Heart left ventricle (tissue), 16 donors: Measurements from ENCODE around the gene ZNF674. TPM values are rescaled to one million over a fixed set of nuclear protein-coding genes. Genes with fewer than 3 reads are reported as not detected.

Experiments used
- ATAC-seq, 4 donors: fragments of 200-7000 bp; cut with Tn5 transposase; one replicate each; pipeline ENCODE4 v1.9.1; 2020 to 2022; ENCODE audit warnings: moderate library complexity in 4 of 4, mild to moderate bottlenecking in 3 of 4, moderate number of reproducible peaks in 1 of 4
- DNase-seq, 5 donors: peaks; one replicate each; pipeline ENCODE4 v3.0.0-alpha.2; 2020
- H3K27ac ChIP-seq, 12 donors: fragments of 200-600 bp; sonication (generic) in 4 of 12; one replicate each; pipeline versions ENCODE4 v1.5.0 to v1.8.0; 2016 to 2022; ENCODE audit warnings: mild to moderate bottlenecking in 2 of 12
- H3K27me3 ChIP-seq, 9 donors: fragments of 200-600 bp; sonication (generic) in 2 of 9; one replicate each; pipeline versions ENCODE4 v1.5.1 to v1.8.0; 2016 to 2022; ENCODE audit warnings: mild to moderate bottlenecking in 3 of 9
- H3K36me3 ChIP-seq, 9 donors: fragments of 200-600 bp; sonication (generic) in 2 of 9; one replicate each; pipeline versions ENCODE4 v1.5.0 to v1.8.0; 2018 to 2022; ENCODE audit warnings: mild to moderate bottlenecking in 2 of 9
- H3K4me1 ChIP-seq, 12 donors: fragments of 200-600 bp; sonication (generic) in 4 of 12; one replicate each; pipeline versions ENCODE4 v1.5.0 to v1.8.0; 2016 to 2022; ENCODE audit warnings: mild to moderate bottlenecking in 3 of 12
- H3K4me3 ChIP-seq, 12 donors: fragments of 200-600 bp; sonication (generic) in 4 of 12; one replicate each; pipeline versions ENCODE4 v1.5.0 to v1.8.0; 2017 to 2022; ENCODE audit warnings: mild to moderate bottlenecking in 9 of 12, moderate library complexity in 4 of 12
- H3K9me3 ChIP-seq, 12 donors: fragments of 200-600 bp; sonication (generic) in 4 of 12; one replicate each; pipeline versions ENCODE4 v1.5.0 to v1.8.0; 2016 to 2022; ENCODE audit warnings: mild to moderate bottlenecking in 1 of 12
- POLR2A ChIP-seq, 2 donors: fragments of 450-650 bp; IDR thresholded peaks; one replicate each; pipeline ENCODE4 v1.6.1; 2017; ENCODE audit warnings: antibody characterized with exemption in 2 of 2, mild to moderate bottlenecking in 2 of 2, moderate library complexity in 2 of 2
- WGBS, 4 donors: extraction: QIAGEN DNeasy Blood & Tissue Kit in 2 of 4; methylation state at CpG; one replicate each; pipeline versions ENCODE4 v1.1.5 to v1.1.7; 2013 to 2018; 5-methylcytosine and 5-hydroxymethylcytosine counted together
- intact Hi-C, 10 donors: fragments of 100-400 bp; cut with DNase I; formaldehyde crosslinking; loops; one replicate each; pipeline versions ENCODE4 v1.11.1 to v1.14.2; 2022
- polyA plus RNA-seq, 2 donors: library from polyadenylated mRNA; stranded (reverse); fragments of 200-250 nt; gene quantifications; one replicate each; pipeline ENCODE4 v1.2.3, GENCODE V29; 2013
- total RNA-seq, 9 donors: library from RNA; depleted of rRNA in 2 of 9; stranded (reverse); fragments of >200 nt in 2 of 9; fragmentation: NEBNext Ultra II Directional in 3 of 9; extraction: Animal tissue kit (Norgen Biotek cat#: 25700) in 3 of 9; gene quantifications; one replicate each; pipeline versions ENCODE4 v1.1.0 to v1.2.4, GENCODE V29; 2016 to 2023
- TF ChIP-seq, protein P1 (sequence below), 12 donors: fragments of 200-600 bp; sonication (generic) in 4 of 12; IDR thresholded peaks; one replicate each; pipeline versions ENCODE4 v1.5.0 to v1.8.0; 2018 to 2022; ENCODE audit warnings: antibody characterized with exemption in 12 of 12, mild to moderate bottlenecking in 5 of 12
- donor health status: ischemic (EF 13 %, LVEDD 7.1; RV severe dilation, severe dysfunction).
- donor health status: healthy with polysubstance abuse.
- donor health status: DM: no; HTN: yes; CAD: no.
- donor health status: DM: no; HTN: no; CAD: no.
- donor health status: ischemic (EF 25% LVEDD 6.9; RV normal size, moderate dysfunction).
- donor health status: ischemic (EF 25% LVEDD 5.7; RV mildly dilated, moderate dysfunction).
- donor health status: healthy.
- donor health status: DM: yes; HTN: yes; CAD: no.
- donor health status: ischemic (EF 35%, LVEDD 5.7; RV mildly dilated, moderate dysfunction).
- donor health status: nonischemic (EF 11% LVEDD 7.7; RV severe dilation, severe dysfunction).
- donor health status: DM: yes; HTN: yes; CAD: no.
- donor health status: PGD.
- donor health status: ischemic (EF 29% LVEDD 5.4; RV normal size, mild dysfunction).
- donor health status: nonischemic (EF 23%, LVEDD 6.1; RV moderate dilation, normal function).

The ZNF674 gene
- total and polyA plus RNA-seq, 11 donors = 0.81 to 5.6 (median 2.6) TPM

DNA sequence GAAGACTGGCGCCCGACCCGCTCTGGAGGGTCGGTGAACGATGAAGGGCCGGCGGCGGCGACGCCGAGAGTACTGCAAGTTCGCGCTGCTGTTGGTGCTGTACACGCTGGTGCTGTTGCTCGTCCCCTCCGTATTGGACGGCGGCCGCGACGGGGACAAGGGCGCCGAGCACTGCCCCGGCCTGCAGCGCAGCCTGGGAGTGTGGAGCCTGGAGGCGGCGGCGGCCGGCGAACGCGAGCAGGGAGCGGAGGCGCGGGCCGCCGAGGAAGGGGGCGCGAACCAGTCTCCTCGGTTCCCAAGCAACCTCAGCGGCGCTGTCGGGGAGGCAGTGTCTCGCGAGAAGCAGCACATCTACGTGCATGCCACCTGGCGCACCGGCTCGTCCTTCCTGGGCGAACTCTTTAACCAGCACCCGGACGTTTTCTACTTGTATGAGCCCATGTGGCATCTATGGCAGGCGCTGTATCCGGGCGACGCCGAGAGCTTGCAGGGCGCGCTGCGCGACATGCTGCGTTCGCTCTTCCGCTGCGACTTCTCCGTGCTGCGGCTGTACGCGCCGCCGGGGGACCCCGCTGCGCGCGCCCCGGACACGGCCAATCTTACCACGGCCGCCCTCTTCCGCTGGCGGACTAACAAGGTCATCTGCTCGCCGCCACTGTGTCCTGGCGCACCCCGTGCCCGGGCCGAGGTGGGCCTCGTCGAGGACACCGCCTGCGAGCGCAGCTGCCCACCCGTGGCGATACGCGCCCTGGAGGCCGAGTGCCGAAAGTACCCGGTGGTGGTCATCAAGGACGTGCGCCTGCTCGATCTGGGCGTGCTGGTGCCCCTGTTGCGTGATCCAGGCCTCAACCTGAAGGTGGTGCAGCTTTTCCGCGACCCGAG is 28.9 kb upstream of the ZNF674 start:
- DNase-seq = peak; percentile 34 to 70 (median 49)
- peak in 3 of 4 donors; percentile 22 to 32 (median 23) for ATAC-seq
- Histone ChIP-seq H3K27me3 (no peaks in the 10 kb centered on the region), H3K4me3 (peak overlapping the region; percentile 33 to 89 (median 67)), H3K36me3 (no peaks in the 10 kb centered on the region), H3K4me1 (peaks cover 0 to 23% (median 7%) of the 10 kb centered on the region in 12 donors), H3K9me3 (no peaks in the 10 kb centered on the region), H3K27ac (peak overlapping the region; percentile 70 to 85 (median 81))
- intact Hi-C loops = loop anchor here (2.0 to 5.0 kb wide), 4 partner anchors 55 to 113 kb away; no protein-coding TSS in a partner anchor
- WGBS, 4 donors = 0 to 51% (median 15%) methylated on average over 64 to 107 of the region's 107 CpGs
- TF ChIP-seq, protein P1, sequence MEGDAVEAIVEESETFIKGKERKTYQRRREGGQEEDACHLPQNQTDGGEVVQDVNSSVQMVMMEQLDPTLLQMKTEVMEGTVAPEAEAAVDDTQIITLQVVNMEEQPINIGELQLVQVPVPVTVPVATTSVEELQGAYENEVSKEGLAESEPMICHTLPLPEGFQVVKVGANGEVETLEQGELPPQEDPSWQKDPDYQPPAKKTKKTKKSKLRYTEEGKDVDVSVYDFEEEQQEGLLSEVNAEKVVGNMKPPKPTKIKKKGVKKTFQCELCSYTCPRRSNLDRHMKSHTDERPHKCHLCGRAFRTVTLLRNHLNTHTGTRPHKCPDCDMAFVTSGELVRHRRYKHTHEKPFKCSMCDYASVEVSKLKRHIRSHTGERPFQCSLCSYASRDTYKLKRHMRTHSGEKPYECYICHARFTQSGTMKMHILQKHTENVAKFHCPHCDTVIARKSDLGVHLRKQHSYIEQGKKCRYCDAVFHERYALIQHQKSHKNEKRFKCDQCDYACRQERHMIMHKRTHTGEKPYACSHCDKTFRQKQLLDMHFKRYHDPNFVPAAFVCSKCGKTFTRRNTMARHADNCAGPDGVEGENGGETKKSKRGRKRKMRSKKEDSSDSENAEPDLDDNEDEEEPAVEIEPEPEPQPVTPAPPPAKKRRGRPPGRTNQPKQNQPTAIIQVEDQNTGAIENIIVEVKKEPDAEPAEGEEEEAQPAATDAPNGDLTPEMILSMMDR (IDR thresholded peaks at IDR 0.05) = peak in 2 of 12 donors; percentile 6
- TF ChIP-seq POLR2A (IDR thresholded peaks at IDR 0.05) = peak in 1 of 2 donors; percentile 3

DNA sequence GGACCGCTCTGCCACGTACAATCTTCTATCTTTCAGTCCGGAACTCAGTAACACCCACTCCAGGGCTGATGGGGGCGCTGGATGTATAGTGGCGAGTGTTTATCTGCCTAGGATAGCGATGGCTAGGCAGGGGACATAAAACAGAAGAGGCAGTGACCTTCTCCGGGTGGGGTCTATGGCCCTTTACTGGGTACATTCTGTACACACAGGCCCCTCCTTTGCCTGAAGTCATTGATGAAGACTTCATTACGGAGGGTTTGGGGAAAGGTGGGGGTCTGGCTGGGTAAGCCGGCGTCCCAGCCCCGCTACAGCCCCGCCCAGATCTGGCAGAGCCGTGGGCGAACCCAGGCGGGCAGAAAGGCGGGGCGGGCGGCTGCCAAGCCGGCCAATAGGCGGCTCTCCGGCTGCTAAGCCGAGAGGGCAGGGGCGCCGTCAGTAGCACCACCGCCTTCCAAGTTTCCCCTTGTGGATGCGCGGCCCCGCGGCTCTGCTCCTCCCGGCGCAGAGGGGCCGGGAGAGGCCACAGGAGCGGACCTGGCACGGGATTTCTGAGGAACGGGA is 28.2 kb upstream of the ZNF674 start, which contains the start of gene CHST7:
TSS of gene CHST7 (plus strand) at position 435 of the 561 bp plus-strand sequence. CDS start 167 bp downstream, outside the sequence.
- no peaks in the 10 kb centered on the region for H3K9me3 ChIP-seq
- WGBS, 4 donors = 1 to 45% (median 21%) methylated on average over 27 to 35 of the region's 35 CpGs

DNA sequence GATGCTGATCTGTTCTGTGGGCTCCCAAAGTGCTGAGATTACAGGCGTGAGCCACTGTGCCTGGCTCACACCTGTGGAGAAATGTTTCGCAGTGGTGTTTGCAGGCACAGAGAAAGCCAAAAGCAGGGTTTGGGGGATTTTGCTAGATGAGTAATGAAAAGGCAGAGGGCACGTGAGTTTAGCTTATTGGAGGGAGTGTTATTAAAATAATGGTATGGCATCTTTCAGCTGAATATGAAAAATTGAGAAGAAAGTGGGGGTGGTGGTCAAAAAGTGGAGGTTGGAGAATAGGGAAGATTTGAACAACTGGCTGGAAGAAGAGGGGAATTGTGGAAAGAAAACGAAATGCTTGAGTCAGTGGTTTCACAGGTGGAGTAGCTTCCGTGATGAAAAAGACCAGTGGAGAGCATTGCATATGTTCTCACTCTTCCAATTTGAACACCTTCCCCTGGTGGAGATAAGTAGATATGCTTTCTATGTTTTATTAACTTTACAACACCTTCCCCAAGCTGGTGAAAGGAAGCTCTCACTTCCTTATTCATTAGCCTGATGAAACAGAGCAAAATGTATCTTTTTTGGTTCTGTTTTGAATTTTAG is 27.2 kb upstream of the ZNF674 start:
- Histone ChIP-seq H3K27me3 (no peaks in the 10 kb centered on the region), H3K27ac (peak overlapping the region in 1 of 12 donors; percentile 75), H3K36me3 (no peaks in the 10 kb centered on the region), H3K4me3 (no peak overlapping the region), H3K4me1 (peaks cover 0 to 12% (median 3%) of the 10 kb centered on the region in 12 donors), H3K9me3 (no peaks in the 10 kb centered on the region)
- no peak for ATAC-seq
- intact Hi-C loops = loop anchor here in 9 of 10 donors (5.0 kb wide), 2 partner anchors 70 to 115 kb away; no protein-coding TSS in a partner anchor
- TF ChIP-seq, protein P1 (IDR thresholded peaks at IDR 0.05) = no peak
- TF ChIP-seq POLR2A (IDR thresholded peaks at IDR 0.05) = no peak
- DNase-seq = no peak
- 66 to 88% (median 79%) methylated on average over 5 of the region's 5 CpGs for WGBS, 4 donors

More for the DNA sequence above, 28.2 kb upstream of the ZNF674 start, which contains the start of gene CHST7:
- intact Hi-C loops = loop anchor here in 9 of 10 donors (5.0 kb wide), 2 partner anchors 69 to 114 kb away; no protein-coding TSS in a partner anchor
- peak; percentile 74 to 85 (median 84) for ATAC-seq
- H3K4me3 ChIP-seq = peak within 1 kb of the TSS; percentile 33 to 89 (median 67)
- H3K27ac ChIP-seq = peak within 1 kb of the TSS; percentile 70 to 85 (median 81)
- peaks cover 0 to 21% (median 7%) of the 10 kb centered on the region in 12 donors for H3K4me1 ChIP-seq
- TF ChIP-seq, protein P1 (IDR thresholded peaks at IDR 0.05) = peak in 9 of 12 donors; percentile 6 to 53 (median 24)
- peak in 1 of 2 donors; percentile 79 for TF ChIP-seq POLR2A (IDR thresholded peaks at IDR 0.05)
- DNase-seq = peak; percentile 68 to 87 (median 80)
- no peaks in the 10 kb centered on the region for H3K27me3 ChIP-seq
- H3K36me3 ChIP-seq = no peaks in the 10 kb centered on the region
